Ishikawa (cell line): ENCODE data around the gene ITPR1.

Source experiments
- CEBPB ChIP-seq: IDR thresholded peaks from 2 replicates; pipeline ENCODE4 v1.6.1; 2012
- CREB1 ChIP-seq: IDR thresholded peaks from 2 replicates; pipeline ENCODE4 v1.6.1; 2012; ENCODE audit warnings: low read depth
- EGR1 ChIP-seq: IDR thresholded peaks from 2 replicates; pipeline ENCODE4 v1.6.1; 2012
- EP300 ChIP-seq: IDR thresholded peaks from 2 replicates; pipeline ENCODE4 v1.6.1; 2012; ENCODE audit warnings: borderline replicate concordance
- FOXM1 ChIP-seq: IDR thresholded peaks from 2 replicates; pipeline ENCODE4 v1.6.1; 2012; ENCODE audit warnings: low read depth, borderline replicate concordance
- NFIC ChIP-seq: IDR thresholded peaks from 2 replicates; pipeline ENCODE4 v1.6.1; 2012
- RAD21 ChIP-seq: IDR thresholded peaks from 2 replicates; pipeline ENCODE4 v1.6.1; 2012; ENCODE audit warnings: low read depth
- TAF1 ChIP-seq: IDR thresholded peaks from 2 replicates; pipeline ENCODE4 v1.6.1; 2012; ENCODE audit warnings: low read depth, mild to moderate bottlenecking
- TCF12 ChIP-seq: IDR thresholded peaks from 2 replicates; pipeline ENCODE4 v1.6.1; 2012; ENCODE audit warnings: low read depth
- TEAD4 ChIP-seq: IDR thresholded peaks from 2 replicates; pipeline ENCODE4 v1.6.1; 2012
- YY1 ChIP-seq: IDR thresholded peaks from 2 replicates; pipeline ENCODE4 v1.6.1; 2012; ENCODE audit warnings: low read depth
- ZBTB7A ChIP-seq: IDR thresholded peaks from 2 replicates; pipeline ENCODE4 v1.6.1; 2012; ENCODE audit warnings: low read depth
- TF ChIP-seq, protein P1 (sequence below): IDR thresholded peaks from 2 replicates; pipeline ENCODE4 v1.6.1; 2012
- TF ChIP-seq, protein P2 (sequence below): IDR thresholded peaks from 2 replicates; pipeline ENCODE4 v1.6.1; 2012; ENCODE audit warnings: low read depth, mild to moderate bottlenecking
- TF ChIP-seq, protein P3 (sequence below): IDR thresholded peaks from 2 replicates; pipeline ENCODE4 v1.6.1; 2012

Gene ITPR1

DNA sequence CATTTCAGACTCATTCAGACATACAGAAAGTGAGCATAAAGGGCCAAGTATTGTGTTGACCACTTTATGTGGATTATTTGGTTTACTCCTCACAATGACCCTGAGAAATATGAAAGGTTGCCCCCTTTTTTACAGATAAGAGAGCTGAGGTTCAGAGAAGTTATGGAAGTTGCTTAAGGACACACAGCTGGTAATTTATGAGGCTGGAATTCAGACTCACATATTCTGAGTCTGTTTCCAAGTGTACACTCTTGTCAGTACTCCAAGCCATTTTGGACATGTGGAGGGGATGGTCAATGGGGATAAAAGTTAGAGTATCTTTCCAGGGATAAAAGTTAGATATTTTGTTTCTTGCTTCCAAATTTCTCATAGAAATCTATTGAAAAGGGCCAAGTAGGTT, 15.9 kb downstream of the ITPR1 start:
- no peak for TF ChIP-seq EGR1
- TF ChIP-seq CEBPB, result no peak
- no peak for TF ChIP-seq YY1
- TF ChIP-seq, protein P1, sequence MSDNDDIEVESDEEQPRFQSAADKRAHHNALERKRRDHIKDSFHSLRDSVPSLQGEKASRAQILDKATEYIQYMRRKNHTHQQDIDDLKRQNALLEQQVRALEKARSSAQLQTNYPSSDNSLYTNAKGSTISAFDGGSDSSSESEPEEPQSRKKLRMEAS, result no peak
- no peak for TF ChIP-seq CREB1
- no peak for TF ChIP-seq ZBTB7A
- no peak for TF ChIP-seq TEAD4
- TF ChIP-seq TCF12, result no peak
- no peak for TF ChIP-seq FOXM1
- TF ChIP-seq, protein P2, sequence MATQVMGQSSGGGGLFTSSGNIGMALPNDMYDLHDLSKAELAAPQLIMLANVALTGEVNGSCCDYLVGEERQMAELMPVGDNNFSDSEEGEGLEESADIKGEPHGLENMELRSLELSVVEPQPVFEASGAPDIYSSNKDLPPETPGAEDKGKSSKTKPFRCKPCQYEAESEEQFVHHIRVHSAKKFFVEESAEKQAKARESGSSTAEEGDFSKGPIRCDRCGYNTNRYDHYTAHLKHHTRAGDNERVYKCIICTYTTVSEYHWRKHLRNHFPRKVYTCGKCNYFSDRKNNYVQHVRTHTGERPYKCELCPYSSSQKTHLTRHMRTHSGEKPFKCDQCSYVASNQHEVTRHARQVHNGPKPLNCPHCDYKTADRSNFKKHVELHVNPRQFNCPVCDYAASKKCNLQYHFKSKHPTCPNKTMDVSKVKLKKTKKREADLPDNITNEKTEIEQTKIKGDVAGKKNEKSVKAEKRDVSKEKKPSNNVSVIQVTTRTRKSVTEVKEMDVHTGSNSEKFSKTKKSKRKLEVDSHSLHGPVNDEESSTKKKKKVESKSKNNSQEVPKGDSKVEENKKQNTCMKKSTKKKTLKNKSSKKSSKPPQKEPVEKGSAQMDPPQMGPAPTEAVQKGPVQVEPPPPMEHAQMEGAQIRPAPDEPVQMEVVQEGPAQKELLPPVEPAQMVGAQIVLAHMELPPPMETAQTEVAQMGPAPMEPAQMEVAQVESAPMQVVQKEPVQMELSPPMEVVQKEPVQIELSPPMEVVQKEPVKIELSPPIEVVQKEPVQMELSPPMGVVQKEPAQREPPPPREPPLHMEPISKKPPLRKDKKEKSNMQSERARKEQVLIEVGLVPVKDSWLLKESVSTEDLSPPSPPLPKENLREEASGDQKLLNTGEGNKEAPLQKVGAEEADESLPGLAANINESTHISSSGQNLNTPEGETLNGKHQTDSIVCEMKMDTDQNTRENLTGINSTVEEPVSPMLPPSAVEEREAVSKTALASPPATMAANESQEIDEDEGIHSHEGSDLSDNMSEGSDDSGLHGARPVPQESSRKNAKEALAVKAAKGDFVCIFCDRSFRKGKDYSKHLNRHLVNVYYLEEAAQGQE, result no peak
- no peak for TF ChIP-seq TAF1
- TF ChIP-seq NFIC, result no peak
- no peak for TF ChIP-seq RAD21

DNA sequence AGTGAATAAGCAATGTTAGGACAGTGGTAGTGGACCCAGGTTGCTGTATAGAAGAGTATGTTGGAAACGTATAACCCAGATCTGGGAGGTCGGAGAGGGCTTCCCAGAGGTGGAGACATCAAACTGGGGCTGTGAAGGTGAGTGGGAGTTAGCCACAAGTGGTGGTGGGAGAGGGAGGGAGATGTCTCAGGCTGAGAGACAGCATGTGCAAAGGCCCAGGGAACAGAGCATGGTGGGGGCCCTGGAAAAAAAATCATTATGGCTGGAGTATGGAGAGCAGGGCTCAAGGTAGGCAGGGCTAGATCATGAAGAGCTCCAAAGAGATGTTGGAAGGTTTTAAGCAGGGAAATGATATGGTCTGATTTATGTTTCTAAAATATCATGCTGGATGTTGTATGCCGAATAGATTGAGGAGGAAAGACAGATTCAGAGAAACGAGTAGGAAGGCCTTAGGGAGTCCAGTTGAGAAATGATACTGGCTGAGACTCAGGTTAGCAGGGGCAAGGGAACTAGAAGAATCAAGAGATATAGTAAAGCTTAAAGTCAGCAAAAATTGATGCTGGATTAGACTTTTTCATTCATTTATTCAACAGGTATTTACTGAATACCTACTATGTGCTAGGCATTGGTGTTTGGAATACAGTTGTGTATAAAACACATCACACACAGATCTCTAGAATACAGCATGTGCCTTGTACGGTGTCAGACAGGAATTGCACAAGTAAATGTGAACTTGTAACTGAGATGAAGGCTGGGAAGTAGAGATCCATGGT, 17.0 kb downstream of the ITPR1 start:
- TF ChIP-seq, protein P2, result no peak
- no peak for TF ChIP-seq YY1
- no peak for TF ChIP-seq CREB1
- TF ChIP-seq RAD21, result no peak
- TF ChIP-seq, protein P1, result no peak
- TF ChIP-seq CEBPB, result no peak
- no peak for TF ChIP-seq ZBTB7A
- no peak for TF ChIP-seq EGR1
- no peak for TF ChIP-seq FOXM1
- no peak for TF ChIP-seq NFIC

DNA sequence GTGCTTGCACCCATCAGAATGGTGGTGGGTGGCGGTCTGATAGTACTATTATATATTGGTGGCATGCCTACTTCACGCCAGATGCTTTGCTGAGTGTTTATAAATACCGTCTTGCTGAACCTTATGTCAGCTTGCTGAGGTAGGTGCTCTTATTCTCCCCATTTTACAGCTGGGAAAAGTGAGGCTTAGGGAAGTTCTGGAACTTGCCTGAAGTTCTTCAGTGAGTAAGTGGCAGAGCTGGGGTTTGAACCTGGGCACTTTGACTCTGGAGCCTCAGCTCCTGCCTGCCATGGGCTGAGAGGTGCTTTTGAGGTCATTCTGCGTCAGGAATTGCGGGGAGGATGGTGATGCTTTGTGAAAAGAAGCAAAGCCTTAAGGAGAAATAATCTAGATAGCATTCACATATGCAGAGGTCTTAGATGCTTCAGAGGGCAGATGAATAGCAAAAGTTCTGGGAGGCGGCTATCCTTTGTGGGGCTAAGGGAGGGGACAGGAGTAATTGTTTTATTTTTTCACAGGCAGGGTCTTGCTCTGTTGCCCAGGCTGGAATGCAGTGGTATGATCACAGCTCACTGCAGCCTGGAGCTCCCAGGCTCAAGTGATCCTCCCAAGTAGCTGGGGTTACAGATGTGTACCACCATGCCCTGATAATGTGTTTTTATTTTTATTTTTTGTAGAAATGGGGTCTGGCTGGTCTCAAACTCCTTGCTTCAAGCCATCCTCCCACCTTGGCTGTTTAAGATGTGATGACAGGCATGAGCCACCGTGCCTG, 18.5 kb downstream of the ITPR1 start:
- TF ChIP-seq ZBTB7A, result no peak
- TF ChIP-seq EP300, result no peak
- TF ChIP-seq EGR1, result no peak
- TF ChIP-seq FOXM1, result no peak
- TF ChIP-seq NFIC, result no peak
- TF ChIP-seq RAD21, result no peak
- TF ChIP-seq, protein P1, result no peak

DNA sequence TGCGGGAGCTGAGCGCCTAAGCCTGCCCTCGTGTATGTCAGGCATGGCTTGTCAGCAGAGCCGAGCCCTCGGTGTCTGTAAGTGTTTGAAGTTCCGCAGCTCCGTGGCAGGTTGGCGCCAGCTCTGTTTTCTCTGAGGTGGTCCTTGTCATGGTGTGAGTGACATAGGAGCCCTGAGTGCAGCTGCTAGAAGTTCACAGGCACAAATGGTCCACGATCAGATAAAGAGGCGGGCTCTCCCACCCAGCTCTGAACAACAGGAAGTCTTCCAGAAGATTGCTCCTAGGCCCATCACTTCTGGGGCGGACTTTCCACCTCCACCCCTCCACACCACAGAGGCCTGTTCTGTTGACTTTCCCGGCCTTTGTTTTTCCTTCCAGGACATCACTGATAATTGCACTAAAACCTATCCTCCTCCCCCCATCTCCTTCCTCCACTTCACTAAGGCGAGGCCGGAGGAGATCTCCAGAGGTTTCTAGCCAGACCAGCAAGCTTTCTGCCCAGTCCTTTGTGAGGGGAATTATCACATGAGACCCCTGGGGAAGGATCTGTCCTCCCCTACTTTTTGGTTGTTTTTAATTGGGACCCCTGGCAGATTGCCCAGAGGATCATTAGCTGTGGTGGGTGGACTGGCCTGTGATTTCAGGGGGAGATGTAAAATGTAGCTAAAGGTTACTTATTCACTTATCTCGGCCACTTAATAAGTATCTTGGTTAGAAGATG, 19.9 kb downstream of the ITPR1 start:
- TF ChIP-seq YY1 (no peak), TEAD4 (no peak), TAF1 (no peak), CREB1 (no peak), EGR1 (no peak), EP300 (no peak)
- TF ChIP-seq, protein P3, sequence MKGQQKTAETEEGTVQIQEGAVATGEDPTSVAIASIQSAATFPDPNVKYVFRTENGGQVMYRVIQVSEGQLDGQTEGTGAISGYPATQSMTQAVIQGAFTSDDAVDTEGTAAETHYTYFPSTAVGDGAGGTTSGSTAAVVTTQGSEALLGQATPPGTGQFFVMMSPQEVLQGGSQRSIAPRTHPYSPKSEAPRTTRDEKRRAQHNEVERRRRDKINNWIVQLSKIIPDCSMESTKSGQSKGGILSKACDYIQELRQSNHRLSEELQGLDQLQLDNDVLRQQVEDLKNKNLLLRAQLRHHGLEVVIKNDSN, result no peak
- TF ChIP-seq, protein P2, result no peak
